H1 (cell line): Measurements from ENCODE around the gene APOBEC3H. TPM values are rescaled to one million over a fixed set of nuclear protein-coding genes. Genes with fewer than 3 reads are reported as not detected.
"Not testable (repeated sequence)": the region's sequence is repeated elsewhere in the genome, so short reads cannot be mapped to it uniquely, and the experiment has no call there.

Experiments used
- CTCF ChIA-PET: fragments of 300-600 bp; sonication (Branson Sonifier 250); formaldehyde crosslinking; loops from one replicate; lab custom pipeline; 2021; ENCODE audit not compliant: partially characterized antibody; lab: Charles Lee
- POLR2A ChIA-PET: fragments of 300-600 bp; sonication (Branson Sonifier 250); formaldehyde crosslinking; loops from one replicate; lab custom pipeline; 2021; ENCODE audit warnings: inconsistent platforms; ENCODE audit not compliant: partially characterized antibody; lab: Charles Lee
- DNase-seq, 2 experiments: peaks; one replicate each; pipeline versions ENCODE4 v3.0.0 to v3.0.0-alpha.2; 2010 to 2022; ENCODE audit warnings: low spot score in 2 of 2, low read depth in 1 of 2, mixed read lengths in 1 of 2
- FAIRE-seq: peaks from 2 replicates; lab custom pipeline; 2011; peaks lifted over from hg19 to GRCh38; lab: Jason Lieb, UNC
- H2AFZ ChIP-seq: 2 replicates; pipeline ENCODE4 v1.8.1; 2012; ENCODE audit warnings: low read length, inconsistent platforms
- H2AK5ac ChIP-seq: 2 replicates; pipeline ENCODE4 v1.6.1; 2013; ENCODE audit warnings: low read depth, low read length
- H2BK120ac ChIP-seq: replicated peaks from 2 replicates; pipeline ENCODE3; 2013; ENCODE audit warnings: low read depth, low read length, inconsistent platforms
- H2BK12ac ChIP-seq: 2 replicates; pipeline ENCODE4 v1.6.1; 2013; ENCODE audit warnings: low read depth, low read length
- H2BK15ac ChIP-seq: 2 replicates; pipeline ENCODE4 v1.6.1; 2013; ENCODE audit warnings: low read length
- H2BK20ac ChIP-seq: 2 replicates; pipeline ENCODE4 v1.6.1; 2013; ENCODE audit warnings: low read length
- H2BK5ac ChIP-seq: 2 replicates; pipeline ENCODE4 v1.6.1; 2013; ENCODE audit warnings: low read depth, low read length
- H3K14ac ChIP-seq: 2 replicates; pipeline ENCODE4 v1.6.1; 2013; ENCODE audit warnings: inconsistent platforms; ENCODE audit not compliant: insufficient read length
- H3K18ac ChIP-seq: 2 replicates; pipeline ENCODE4 v1.6.1; 2013; ENCODE audit warnings: low read length; ENCODE audit errors: extremely low read depth
- H3K23ac ChIP-seq: 2 replicates; pipeline ENCODE4 v1.6.1; 2013; ENCODE audit warnings: inconsistent platforms; ENCODE audit not compliant: insufficient read length
- H3K23me2 ChIP-seq: 2 replicates; pipeline ENCODE4 v1.6.1; 2013; ENCODE audit warnings: low read depth, low read length
- H3K27ac ChIP-seq: 2 replicates; pipeline ENCODE4 v1.6.1; 2011; ENCODE audit warnings: low read depth, low read length, inconsistent platforms
- H3K27me3 ChIP-seq, 4 experiments: replicated peaks in 1 of 4; 1 replicate in 1 of 4; 2 replicates in 3 of 4; pipeline versions ENCODE4 v1.6.1 to v1.8.1; 2011 to 2013; ENCODE audit warnings: low read length in 3 of 4, mild to moderate bottlenecking in 3 of 4, inconsistent platforms in 2 of 4, mixed read lengths in 2 of 4, moderate library complexity in 1 of 4; ENCODE audit not compliant: control insufficient read depth in 3 of 4, insufficient read depth in 3 of 4; ENCODE audit errors: extremely low read depth in 1 of 4
- H3K36me3 ChIP-seq, 4 experiments: 2 replicates each; pipeline versions ENCODE4 v1.6.1 to v1.8.1; 2011 to 2013; ENCODE audit warnings: mild to moderate bottlenecking in 4 of 4, low read length in 3 of 4, moderate library complexity in 2 of 4, control low read depth in 1 of 4, inconsistent platforms in 1 of 4; ENCODE audit not compliant: insufficient read depth in 4 of 4, control insufficient read depth in 2 of 4
- H3K4ac ChIP-seq: replicated peaks from 2 replicates; pipeline ENCODE3; 2013; ENCODE audit warnings: low read length, low read depth, mixed read lengths, inconsistent platforms; ENCODE audit not compliant: insufficient read length
- H3K4me1 ChIP-seq, 4 experiments: replicated peaks in 1 of 4; 1 replicate in 1 of 4; 2 replicates in 3 of 4; pipeline versions ENCODE4 v1.6.1 to v1.8.1; 2011 to 2013; ENCODE audit warnings: low read length in 3 of 4, inconsistent platforms in 2 of 4, mixed read lengths in 1 of 4; ENCODE audit not compliant: insufficient read depth in 4 of 4, control insufficient read depth in 3 of 4
- H3K4me2 ChIP-seq, 2 experiments: 2 replicates each; pipeline versions ENCODE4 v1.6.1 to v1.8.1; 2011 to 2013; ENCODE audit warnings: low read depth in 2 of 2, low read length in 2 of 2, control low read depth in 1 of 2, inconsistent platforms in 1 of 2, mild to moderate bottlenecking in 1 of 2; ENCODE audit not compliant: insufficient read depth in 1 of 2
- H3K4me3 ChIP-seq, 4 experiments: fragments of 200-600, 300-600 bp in 1 of 4; sonication (generic), shearing (Covaris generic), sonication (Bioruptor Twin) in 1 of 4; 2 replicates each; pipeline versions ENCODE4 v1.5.1 to v1.8.1; 2011 to 2016; ENCODE audit warnings: low read length in 4 of 4, low read depth in 3 of 4, control low read depth in 2 of 4, inconsistent platforms in 2 of 4, mild to moderate bottlenecking in 2 of 4, mixed read lengths in 1 of 4, moderate library complexity in 1 of 4; ENCODE audit not compliant: insufficient read depth in 2 of 4; ENCODE audit errors: extremely low read depth in 1 of 4
- H3K56ac ChIP-seq: replicated peaks from 2 replicates; pipeline ENCODE3; 2013; ENCODE audit warnings: low read depth, mild to moderate bottlenecking, mixed read lengths, low read length, inconsistent platforms; ENCODE audit not compliant: insufficient read length
- H3K79me1 ChIP-seq: 2 replicates; pipeline ENCODE4 v1.6.1; 2013; ENCODE audit warnings: low read depth, low read length, control low read depth
- H3K79me2 ChIP-seq, 2 experiments: 2 replicates each; pipeline versions ENCODE4 v1.6.1 to v1.8.1; 2012 to 2013; ENCODE audit warnings: low read length in 2 of 2, mild to moderate bottlenecking in 2 of 2, inconsistent platforms in 1 of 2; ENCODE audit not compliant: insufficient read depth in 2 of 2, control insufficient read depth in 1 of 2
- H3K9ac ChIP-seq, 4 experiments: replicated peaks in 1 of 4; 1 replicate in 1 of 4; 2 replicates in 3 of 4; pipeline versions ENCODE4 v1.6.1 to v1.8.1; 2011 to 2013; ENCODE audit warnings: low read depth in 3 of 4, low read length in 3 of 4, control low read depth in 2 of 4, mild to moderate bottlenecking in 2 of 4, moderate library complexity in 2 of 4, inconsistent platforms in 1 of 4; ENCODE audit errors: extremely low read depth in 1 of 4
- H3K9me3 ChIP-seq, 2 experiments: 2 replicates each; pipeline versions ENCODE4 v1.6.1 to v1.8.1; 2012 to 2013; ENCODE audit warnings: mild to moderate bottlenecking in 2 of 2, moderate library complexity in 2 of 2, control low read depth in 1 of 2, inconsistent platforms in 1 of 2, low read depth in 1 of 2, low read length in 1 of 2, mixed read lengths in 1 of 2; ENCODE audit not compliant: insufficient read depth in 2 of 2
- H4K20me1 ChIP-seq, 2 experiments: replicated peaks in 1 of 2; 2 replicates each; pipeline versions ENCODE3 to v1.8.1; 2011 to 2013; ENCODE audit warnings: inconsistent platforms in 2 of 2, low read length in 2 of 2, mild to moderate bottlenecking in 1 of 2; ENCODE audit not compliant: insufficient read depth in 2 of 2, control insufficient read depth in 1 of 2
- H4K5ac ChIP-seq: 2 replicates; pipeline ENCODE4 v1.6.1; 2013; ENCODE audit warnings: low read length, low read depth, mixed read lengths, inconsistent platforms; ENCODE audit not compliant: insufficient read length
- H4K8ac ChIP-seq: 2 replicates; pipeline ENCODE4 v1.8.0; 2013; ENCODE audit warnings: mild to moderate bottlenecking, moderate library complexity, low read length, inconsistent platforms; ENCODE audit not compliant: insufficient read depth; ENCODE audit errors: extremely low read depth
- H4K91ac ChIP-seq: replicated peaks from 2 replicates; pipeline ENCODE3; 2013; ENCODE audit warnings: low read length, mixed read lengths, inconsistent platforms; ENCODE audit not compliant: insufficient read length
- WGBS, 2 experiments: shearing (Covaris generic) in 1 of 2; methylation state at CpG; one replicate each; pipeline versions ENCODE4 v1.1.6 to v1.1.7; 2013 to 2015; ENCODE audit warnings: low lambda C conversion rate in 2 of 2, mixed read lengths in 2 of 2, inconsistent platforms in 1 of 2, low coverage in 1 of 2, missing lambda C conversion rate in 1 of 2; ENCODE audit not compliant: insufficient replicate concordance in 2 of 2, insufficient coverage in 1 of 2, insufficient read length in 1 of 2; ENCODE audit errors: extremely low coverage in 1 of 2, missing lambda C conversion rate in 1 of 2; 5-methylcytosine and 5-hydroxymethylcytosine counted together
- polyA plus RNA-seq, 7 experiments: library from polyadenylated mRNA; depleted of rRNA in 3 of 7; stranded (reverse) in 5 of 7; unstranded in 2 of 7; fragments of >200 nt in 5 of 7; fragments of 200-250 nt in 2 of 7; gene quantifications; 1 replicate in 5 of 7; 2 replicates in 1 of 7; 4 replicates in 1 of 7; pipeline versions ENCODE4 v1.2.1 to v1.2.3, GENCODE V29; 2011 to 2013; ENCODE audit warnings: missing spikeins in 2 of 7, mixed read lengths in 2 of 7
- total RNA-seq: library from RNA; stranded (reverse); fragmentation: NEBNext Ultra II Directional; extraction: Animal tissue kit (Norgen Biotek cat#: 25700); gene quantifications from 2 replicates; pipeline ENCODE4 v1.2.1, GENCODE V29; 2021

Gene APOBEC3H
- total and polyA plus RNA-seq, 2 of the 8 experiments (the other 6 are each of a cell fraction or from before 2014, with no cell fraction given), result 0.47 to 0.56 TPM

- H4K5ac ChIP-seq, H3K79me2 ChIP-seq, FAIRE-seq, POLR2A ChIA-PET, H2BK5ac ChIP-seq, H3K27ac ChIP-seq, H2BK120ac ChIP-seq, H2BK15ac ChIP-seq, H3K23ac ChIP-seq, DNase-seq, H3K18ac ChIP-seq, H3K9me3 ChIP-seq, H3K27me3 ChIP-seq, H2BK20ac ChIP-seq, H2AFZ ChIP-seq, H3K9ac ChIP-seq, H4K20me1 ChIP-seq, H4K8ac ChIP-seq, H3K4me3 ChIP-seq, H3K14ac ChIP-seq, H2AK5ac ChIP-seq, H4K91ac ChIP-seq, H3K4ac ChIP-seq, H3K56ac ChIP-seq, H3K4me2 ChIP-seq, H3K79me1 ChIP-seq, H3K36me3 ChIP-seq, H3K23me2 ChIP-seq, H2BK12ac ChIP-seq, H3K4me1 ChIP-seq: not testable (repeated sequence)
- CTCF ChIA-PET, result interaction anchor here (1.3 kb wide), 1 partner anchor 11 kb away, joined by 6 read pairs; no protein-coding TSS in a partner anchor
- 92% methylated on average over 17 of the region's 24 CpGs; no CpG with 5 or more reads in 1 of the 2 experiments for whole genome bisulfite sequencing, 2 experiments
Measured at GRCh38 chr22:39079054-39079637, 17.9 kb upstream of the APOBEC3H start.
